GM18526 (cell line): ENCODE measurements around the gene COL4A6.

ENCODE experiments used
- POLR2A ChIP-seq: IDR thresholded peaks from 3 replicates; pipeline ENCODE4 v1.6.1; 2011; ENCODE audit not compliant: insufficient read length; ENCODE audit errors: extremely low read depth

Gene COL4A6

GRCh38 chrX:108309144-108309543 lies 129.1 kb downstream of the COL4A6 start:
- no peak for TF ChIP-seq POLR2A

GRCh38 chrX:108307132-108308085 lies 130.8 kb downstream of the COL4A6 start:
- no peak for TF ChIP-seq POLR2A

GRCh38 chrX:108306086-108306485 lies 132.1 kb downstream of the COL4A6 start:
- no peak for TF ChIP-seq POLR2A

- TF ChIP-seq POLR2A = no peak
Measured at GRCh38 chrX:108304757-108305156, 133.5 kb downstream of the COL4A6 start.

GRCh38 chrX:108304210-108304609 lies 134.0 kb downstream of the COL4A6 start:
- TF ChIP-seq POLR2A = no peak

- TF ChIP-seq POLR2A = no peak
Measured at GRCh38 chrX:108303682-108304081, 134.5 kb downstream of the COL4A6 start.

GRCh38 chrX:108299704-108300103 lies 138.5 kb downstream of the COL4A6 start:
- TF ChIP-seq POLR2A = no peak

- no peak for TF ChIP-seq POLR2A
Measured at GRCh38 chrX:108299101-108299591, 139.1 kb downstream of the COL4A6 start.

GRCh38 chrX:108298165-108298602 lies 140.0 kb downstream of the COL4A6 start:
- no peak for TF ChIP-seq POLR2A

GRCh38 chrX:108297290-108297689 lies 140.9 kb downstream of the COL4A6 start:
- no peak for TF ChIP-seq POLR2A

- no peak for TF ChIP-seq POLR2A
Measured at GRCh38 chrX:108292053-108292452, 146.2 kb downstream of the COL4A6 start.

- no peak for TF ChIP-seq POLR2A
Measured at GRCh38 chrX:108285918-108286317, 152.3 kb downstream of the COL4A6 start.

GRCh38 chrX:108285356-108285755 lies 152.9 kb downstream of the COL4A6 start:
- no peak for TF ChIP-seq POLR2A

- no peak for TF ChIP-seq POLR2A
Measured at GRCh38 chrX:108275732-108276131, 162.5 kb downstream of the COL4A6 start.

GRCh38 chrX:108271397-108271787 lies 166.8 kb downstream of the COL4A6 start:
- TF ChIP-seq POLR2A = no peak

- TF ChIP-seq POLR2A = no peak
Measured at GRCh38 chrX:108270739-108271396, 167.4 kb downstream of the COL4A6 start.

- TF ChIP-seq POLR2A = no peak
Measured at GRCh38 chrX:108270280-108270679, 167.9 kb downstream of the COL4A6 start.
